ENCODE measurements around the gene CT47C1.
"Not testable (repeated sequence)": the region's sequence is repeated elsewhere in the genome, so short reads cannot be mapped to it uniquely, and the experiment has no call there.

CT47C1 gene

GRCh38 chrX:119072744-119073143 is at the start of gene CT47C1:
CT47C1 (plus strand) TSS chrX:119072993; CDS start chrX:119073226, 233 bp downstream.
- no peak for DNase-seq

- DNase-seq: no peak
Measured at GRCh38 chrX:119025900-119026299, 46.9 kb upstream of the CT47C1 start.

GRCh38 chrX:119026344-119026743 is 46.4 kb upstream of the CT47C1 start:
- DNase-seq: not testable (repeated sequence)

- not testable (repeated sequence) for DNase-seq
Measured at GRCh38 chrX:119027960-119028732, 44.6 kb upstream of the CT47C1 start.

GRCh38 chrX:119028733-119029330 is 44.0 kb upstream of the CT47C1 start:
- DNase-seq: no peak

GRCh38 chrX:119029656-119030055 is 43.1 kb upstream of the CT47C1 start:
- DNase-seq: not testable (repeated sequence)

GRCh38 chrX:119030990-119031389 is 41.8 kb upstream of the CT47C1 start:
- DNase-seq: no peak

GRCh38 chrX:119036107-119037029 is 36.4 kb upstream of the CT47C1 start:
- no peak for DNase-seq

GRCh38 chrX:119040432-119040831 is 32.4 kb upstream of the CT47C1 start:
- no peak for DNase-seq

- no peak for DNase-seq
Measured at GRCh38 chrX:119041175-119041574, 31.6 kb upstream of the CT47C1 start.

- no peak for DNase-seq
Measured at GRCh38 chrX:119042040-119042439, 30.8 kb upstream of the CT47C1 start.

- DNase-seq: no peak
Measured at GRCh38 chrX:119042996-119043395, 29.8 kb upstream of the CT47C1 start.

- no peak for DNase-seq
Measured at GRCh38 chrX:119045884-119046283, 26.9 kb upstream of the CT47C1 start.

- DNase-seq: no peak
Measured at GRCh38 chrX:119055687-119056086, 17.1 kb upstream of the CT47C1 start.

- no peak for DNase-seq
Measured at GRCh38 chrX:119062750-119063374, 9.9 kb upstream of the CT47C1 start.

- DNase-seq: no peak
Measured at GRCh38 chrX:119063428-119063827, 9.4 kb upstream of the CT47C1 start.

- no peak for DNase-seq
Measured at GRCh38 chrX:119067023-119067739, 5.6 kb upstream of the CT47C1 start.

- DNase-seq: no peak
Measured at GRCh38 chrX:119069128-119069527, 3.7 kb upstream of the CT47C1 start.

GRCh38 chrX:119069762-119070161 is 3.0 kb upstream of the CT47C1 start:
- DNase-seq: no peak

- no peak for DNase-seq
Measured at GRCh38 chrX:119071381-119071780, 1.4 kb upstream of the CT47C1 start.

- no peak for DNase-seq
Measured at GRCh38 chrX:119073200-119073905, 560 bp downstream of the CT47C1 start.

- DNase-seq: no peak
Measured at GRCh38 chrX:119073911-119074310, 1.1 kb downstream of the CT47C1 start.

Data from NCI-H1417 treated with DMSO at 0.1 percent for 48 hours (cell line).